Right renal pelvis (tissue), 4 donors: ENCODE results near the gene ESCO1. TPM values are rescaled to one million over a fixed set of nuclear protein-coding genes. Genes with fewer than 3 reads are reported as not detected.
"Not testable (repeated sequence)": the region's sequence is repeated elsewhere in the genome, so short reads cannot be mapped to it uniquely, and the experiment has no call there.

Experiments
- DNase-seq, 4 donors: peaks; one replicate each; pipeline ENCODE4 v3.0.0-alpha.2; 2013; ENCODE audit warnings: low read depth in 4 of 4, low spot score in 3 of 4, missing footprints in 1 of 4
- polyA plus RNA-seq, 4 donors: library from polyadenylated mRNA; unstranded; fragments of 120-200 nt; gene quantifications; one replicate each; pipeline ENCODE4 v1.2.1, GENCODE V29; 2013; ENCODE audit not compliant: insufficient read length in 4 of 4

Gene ESCO1
- polyA plus RNA-seq, 4 donors, result 26.8 to 32.9 (median 31.1) TPM

DNA sequence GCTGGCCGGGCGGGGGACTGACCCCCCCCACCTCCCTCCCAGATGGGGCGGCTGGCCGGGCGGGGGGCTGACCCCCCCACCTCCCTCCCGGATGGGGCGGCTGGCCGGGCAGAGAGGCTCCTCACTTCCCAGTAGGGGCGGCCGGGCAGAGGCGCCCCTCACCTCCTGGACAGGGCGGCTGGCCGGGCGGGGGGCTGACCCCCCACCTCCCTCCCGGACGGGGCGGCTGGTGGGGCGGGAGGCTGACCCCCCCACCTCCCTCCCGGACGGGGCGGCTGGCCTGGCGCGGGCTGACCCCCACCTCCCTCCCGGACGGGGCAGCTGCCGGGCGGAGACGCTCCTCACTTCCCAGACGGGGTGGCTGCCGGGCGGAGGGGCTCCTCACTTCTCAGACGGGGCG is 8.1 kb downstream of the ESCO1 start:
- not testable (repeated sequence) for DNase-seq

DNA sequence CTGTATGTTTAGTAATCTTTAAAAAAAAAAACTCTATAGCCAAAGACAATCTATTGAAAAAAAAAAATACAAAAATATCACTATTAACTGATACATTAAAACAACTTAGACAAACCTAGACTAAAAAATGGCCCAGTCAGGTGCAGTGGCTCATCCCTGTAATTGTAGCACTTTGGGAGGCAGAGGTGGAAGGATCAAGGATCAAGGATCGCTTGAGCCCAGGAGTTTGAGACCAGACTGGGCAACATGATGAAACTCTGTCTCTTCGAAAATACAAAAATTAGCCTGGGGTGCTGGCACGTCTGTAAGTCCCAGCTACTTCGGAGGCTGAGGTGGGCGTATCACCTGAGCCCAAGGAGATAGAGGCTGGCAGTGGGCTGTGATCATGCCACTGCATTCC is 16.1 kb downstream of the ESCO1 start:
- no peak for DNase-seq

DNA sequence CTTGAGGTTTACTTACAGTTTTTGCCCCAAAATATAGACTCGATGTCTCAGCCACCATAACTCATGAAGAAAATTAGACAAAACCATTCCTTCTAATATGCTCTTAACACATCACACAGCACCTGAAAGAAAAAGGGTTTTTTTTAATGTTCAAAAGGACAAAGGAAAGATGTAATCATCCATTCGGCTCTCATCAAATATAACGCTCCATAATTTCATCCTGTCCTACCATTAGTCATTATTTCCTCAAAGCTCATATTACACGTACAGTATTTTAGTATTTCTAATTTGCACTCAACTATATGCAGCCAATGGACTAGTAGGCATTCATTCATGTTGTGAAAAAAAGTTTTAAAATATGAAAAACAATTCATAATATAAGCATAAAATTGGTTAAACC is 24.8 kb downstream of the ESCO1 start:
- DNase-seq, result no peak

DNA sequence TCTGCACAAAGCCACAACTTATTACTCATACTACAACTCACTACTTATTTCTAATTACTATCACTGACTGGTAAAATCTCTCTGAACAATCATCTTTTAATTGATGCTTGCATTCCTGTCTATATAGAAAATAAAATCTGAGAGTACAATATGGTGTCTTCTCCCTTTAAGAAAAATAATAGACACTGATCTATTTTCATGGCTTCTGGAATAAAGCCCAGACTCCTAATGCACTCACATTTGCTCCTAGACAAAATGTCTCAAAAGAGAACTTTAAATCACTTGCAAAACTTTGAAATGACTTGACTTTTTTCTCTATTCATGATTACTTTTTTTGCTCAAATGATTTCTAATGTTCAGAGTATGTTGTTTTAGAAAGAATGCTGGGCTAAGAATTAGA is 28.7 kb downstream of the ESCO1 start:
- no peak for DNase-seq

DNA sequence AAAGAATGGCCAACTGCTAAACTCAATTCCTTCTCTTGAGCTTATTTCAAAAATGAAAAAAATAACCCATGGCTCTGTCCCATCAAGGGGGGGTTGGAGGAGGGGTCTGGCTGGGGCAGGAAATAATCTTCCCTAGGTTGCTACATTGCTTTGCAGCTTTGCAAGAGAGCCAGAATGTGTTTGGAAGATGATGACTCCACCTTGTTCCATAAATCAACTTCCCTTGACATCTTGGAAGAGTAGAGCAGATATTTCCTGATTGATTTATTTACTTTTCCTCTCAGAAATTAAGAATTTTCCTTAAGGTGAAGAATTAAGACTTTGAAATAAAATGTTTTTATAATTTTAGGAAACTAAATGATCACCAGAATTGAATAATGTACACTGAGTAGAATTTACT is 41.3 kb downstream of the ESCO1 start:
- DNase-seq, result no peak

DNA sequence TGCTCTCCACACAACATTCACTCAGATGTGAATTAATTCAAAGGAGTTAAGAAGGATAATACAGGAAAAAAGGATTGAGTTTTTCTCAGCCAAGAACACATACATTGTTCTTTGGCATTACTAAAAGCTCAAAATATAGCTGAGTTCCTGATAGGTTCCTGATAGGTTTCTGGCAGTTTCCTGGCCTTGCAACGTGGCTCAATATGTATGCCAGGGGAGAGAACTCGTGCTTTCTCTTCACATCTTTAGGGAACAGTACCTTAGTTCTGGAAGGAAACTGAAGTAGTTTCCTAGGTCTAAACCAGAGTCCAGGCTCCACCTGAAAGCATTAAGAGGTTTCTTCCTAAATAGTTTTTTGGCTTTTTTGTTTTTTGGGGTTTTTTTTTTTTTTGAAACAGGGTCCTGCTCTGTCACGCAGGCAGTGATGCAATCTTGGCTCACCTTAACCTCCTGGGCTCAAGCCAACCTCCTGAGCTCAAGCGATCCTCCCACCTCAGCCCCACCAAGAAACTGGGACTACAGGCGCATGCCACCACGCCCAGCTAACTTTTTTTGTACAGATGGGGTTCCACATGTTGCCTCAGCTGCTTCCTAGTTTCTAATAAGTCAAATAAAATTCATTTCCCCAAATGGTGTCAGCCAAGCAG is 42.8 kb downstream of the ESCO1 start:
- DNase-seq, result no peak

DNA sequence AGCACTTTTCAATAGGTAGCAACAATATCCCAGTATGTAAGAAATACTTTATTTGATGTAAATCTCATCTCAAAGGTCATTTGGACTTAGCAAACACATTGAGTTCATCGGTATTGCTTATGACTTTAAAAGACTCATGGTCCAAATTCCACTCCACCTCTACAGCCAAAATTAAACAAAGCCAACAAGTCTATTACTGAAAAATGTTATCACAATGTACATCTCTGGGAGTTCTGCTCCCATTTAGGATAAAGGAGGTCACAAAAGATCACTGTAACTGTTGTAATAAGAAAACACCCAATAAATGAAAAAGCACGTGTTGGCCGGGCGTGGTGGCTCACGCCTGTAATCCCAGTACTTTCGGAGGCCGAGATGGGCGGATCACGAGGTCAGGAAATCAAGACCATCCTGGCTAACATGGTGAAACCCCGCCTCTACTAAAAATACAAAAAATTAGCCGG is 50.0 kb downstream of the ESCO1 start:
- no peak for DNase-seq

DNA sequence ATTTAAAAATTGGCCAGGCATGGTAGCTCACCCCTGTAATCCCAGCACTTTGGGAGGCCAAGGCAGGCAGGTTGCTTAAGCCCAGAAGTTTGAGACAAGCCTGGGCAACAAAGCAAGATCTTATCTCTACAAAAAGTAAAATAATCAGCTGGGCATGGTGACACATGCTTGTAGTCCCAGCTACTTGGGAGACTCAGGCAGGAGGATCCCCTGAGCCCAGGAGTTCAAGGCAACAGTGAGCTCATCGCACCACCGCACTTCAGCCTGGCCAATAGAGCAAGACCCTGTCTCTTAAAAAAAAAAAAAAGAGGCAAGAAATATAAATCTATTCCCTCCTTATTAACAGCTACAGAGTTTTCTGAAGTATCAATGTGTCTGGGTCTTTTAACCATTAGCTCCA is 51.9 kb downstream of the ESCO1 start:
- DNase-seq, result no peak

DNA sequence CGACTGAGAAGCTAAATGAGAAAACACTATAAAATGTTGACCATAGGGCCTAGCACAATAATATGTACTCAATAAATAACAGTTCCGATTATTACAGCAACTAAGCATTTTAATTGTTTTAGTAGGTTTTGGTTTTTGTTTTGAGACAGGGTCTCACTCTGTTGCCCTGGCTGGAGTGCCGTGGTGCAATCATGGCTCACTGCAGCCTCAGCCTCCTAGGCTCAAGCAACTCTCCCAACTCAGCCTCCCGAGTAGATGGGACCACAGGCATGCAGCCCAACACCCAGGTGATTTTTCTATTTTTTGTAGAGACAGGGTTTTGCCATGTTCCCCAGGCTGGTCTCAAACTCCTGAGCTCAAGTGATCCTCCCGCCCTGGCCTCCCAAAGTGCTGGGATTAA is 54.1 kb downstream of the ESCO1 start:
- no peak for DNase-seq

DNA sequence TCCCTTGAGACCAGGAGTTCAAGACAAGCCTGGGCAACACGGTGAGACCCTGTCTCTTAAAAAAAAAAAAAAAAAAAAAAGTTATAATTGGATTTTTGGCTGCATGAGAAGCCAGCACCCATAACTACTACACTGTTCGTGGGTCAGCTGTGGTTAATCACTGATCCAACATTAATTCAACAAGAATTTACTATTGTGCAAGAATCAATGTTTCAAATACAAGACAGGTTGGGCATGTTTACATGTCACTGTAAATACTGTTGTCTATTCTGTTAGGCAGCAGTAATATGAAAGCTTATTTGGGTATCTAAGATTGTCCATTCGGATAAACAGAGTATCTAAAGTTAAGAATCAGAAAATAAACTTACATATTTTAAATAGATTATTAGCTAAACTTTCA is 62.3 kb downstream of the ESCO1 start:
- no peak for DNase-seq

DNA sequence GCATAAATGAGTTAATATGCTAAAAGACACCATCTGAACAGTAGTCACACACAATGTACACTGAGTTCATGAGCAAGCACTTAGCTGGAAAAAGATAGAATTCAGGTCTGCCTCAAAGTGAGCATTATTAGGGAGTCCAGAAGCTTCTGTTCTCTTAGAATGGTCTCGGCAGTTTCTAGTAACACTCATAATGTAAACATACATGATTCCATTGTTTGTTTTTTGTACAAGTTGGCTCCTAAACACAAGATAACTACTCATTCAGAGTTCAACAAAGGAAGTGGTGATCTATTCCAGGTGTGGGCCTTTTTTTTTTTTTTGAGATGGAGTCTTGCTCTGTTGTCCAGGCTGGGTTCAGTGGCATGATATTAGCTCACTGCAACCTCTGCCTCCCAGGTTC is 66.2 kb downstream of the ESCO1 start:
- no peak for DNase-seq

DNA sequence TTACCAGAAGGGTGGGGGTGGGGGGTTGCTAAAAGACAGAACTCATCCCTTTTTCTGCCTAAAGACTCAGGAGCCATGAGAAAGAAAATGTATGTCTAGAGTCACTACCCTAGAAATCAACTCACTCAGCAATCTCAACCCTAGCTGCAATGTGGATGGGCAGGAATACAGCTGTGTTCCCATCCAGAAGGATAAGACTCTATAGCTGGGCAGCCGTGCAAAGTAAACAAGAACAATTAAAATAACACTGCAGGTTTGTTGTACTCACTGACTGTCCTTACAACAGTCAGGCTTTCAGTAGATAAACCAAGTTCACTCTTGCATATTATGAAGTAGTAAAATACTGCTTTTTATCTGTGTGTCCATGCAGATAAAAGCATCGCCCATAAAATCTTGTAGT is 74.0 kb downstream of the ESCO1 start:
- DNase-seq, result no peak

DNA sequence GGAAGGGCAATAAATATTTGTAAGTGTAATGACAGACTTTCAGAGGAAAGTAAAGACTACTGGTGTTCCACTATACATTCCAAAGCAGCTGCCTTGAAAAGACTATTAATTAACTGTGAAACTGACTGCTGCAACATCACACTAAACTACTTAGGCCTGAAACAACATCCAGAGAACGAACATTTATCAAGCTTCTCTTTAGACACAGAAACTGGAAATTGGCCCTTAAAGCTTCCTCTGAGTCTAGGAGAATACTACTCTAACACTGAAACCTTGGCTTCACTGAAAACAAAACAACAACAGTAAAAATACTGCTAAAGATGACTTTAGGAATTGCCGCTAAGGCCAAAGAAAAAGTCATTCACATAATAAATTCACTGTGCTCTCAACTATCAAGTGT is 74.6 kb downstream of the ESCO1 start:
- DNase-seq, result peak in 1 of 4 donors; percentile 16

DNA sequence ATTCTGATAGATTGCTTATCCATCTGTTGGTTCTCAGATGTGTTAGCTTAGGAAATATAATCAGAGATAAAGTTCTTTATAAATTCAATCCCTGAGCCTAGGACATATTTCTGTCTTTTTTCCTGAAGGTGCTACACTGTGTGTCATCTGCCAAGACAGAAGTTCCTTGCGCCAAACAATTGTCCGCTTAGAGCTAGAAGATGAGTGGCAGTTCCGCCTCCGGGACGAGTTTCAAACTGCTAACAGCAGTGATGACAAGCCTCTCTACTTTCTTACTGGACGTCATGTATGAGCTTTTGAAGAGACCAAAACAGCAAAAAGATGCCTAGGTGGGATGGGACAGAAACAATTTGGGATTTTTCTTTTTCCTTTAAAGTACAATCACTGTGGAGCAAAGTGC is 78.0 kb downstream of the ESCO1 start:
- no peak for DNase-seq

DNA sequence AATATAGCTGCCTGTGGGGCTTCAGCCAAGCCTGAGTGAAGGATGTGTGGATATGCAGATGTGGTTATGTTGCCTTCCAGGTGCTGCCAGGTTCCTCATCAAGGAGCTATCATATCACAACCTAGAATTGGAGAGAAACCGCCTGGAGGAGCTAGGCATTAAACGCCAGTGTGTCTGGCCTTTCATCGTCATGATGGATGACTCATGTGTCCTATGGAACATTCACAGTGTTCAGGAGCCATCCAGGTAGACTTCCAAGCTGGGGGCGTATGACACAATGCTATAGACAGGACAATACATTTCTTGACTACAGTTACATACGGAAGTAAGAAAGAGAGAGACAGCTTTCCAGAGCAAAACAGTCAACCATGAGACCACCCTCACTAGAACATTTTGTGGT is 86.8 kb downstream of the ESCO1 start:
- no peak for DNase-seq

DNA sequence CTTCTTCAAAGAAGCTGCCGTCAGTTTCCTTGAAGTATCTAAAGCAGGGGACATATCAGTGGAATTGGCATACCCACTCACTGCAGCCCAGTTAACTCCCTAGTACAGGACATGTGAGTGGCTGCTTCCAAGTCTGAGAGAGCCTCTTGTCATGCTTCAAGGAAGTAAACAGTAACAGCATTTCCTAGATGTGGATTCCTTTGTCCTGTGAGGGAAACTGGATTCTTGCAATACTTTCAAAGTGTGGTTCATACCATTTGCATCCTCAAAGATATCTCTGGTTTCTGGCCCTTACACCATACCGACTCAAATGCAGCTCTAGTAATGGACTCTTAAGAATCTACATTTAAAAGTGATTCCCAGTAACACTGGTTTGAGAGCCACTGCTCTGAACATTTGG is 87.2 kb downstream of the ESCO1 start:
- no peak for DNase-seq

DNA sequence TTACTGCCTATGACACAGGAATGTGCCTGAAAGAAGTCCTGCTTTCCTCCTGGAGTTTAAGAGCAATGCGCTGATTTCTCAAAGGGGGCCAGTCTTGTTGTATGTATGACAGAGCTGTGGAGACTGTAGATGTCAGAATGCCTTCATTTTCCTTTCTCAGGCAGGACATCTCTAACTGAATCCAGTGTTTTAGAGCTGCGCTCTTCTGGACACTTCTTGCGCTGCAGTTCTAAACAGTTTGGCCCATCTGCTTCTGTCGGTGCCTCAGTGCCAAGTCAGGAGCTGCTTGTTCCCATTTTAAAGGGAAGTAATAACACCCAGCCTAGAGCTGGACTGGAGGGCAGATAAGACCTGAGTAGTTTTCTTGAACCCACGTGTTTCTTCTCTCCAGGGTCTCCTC is 91.4 kb downstream of the ESCO1 start:
- DNase-seq, result no peak

DNA sequence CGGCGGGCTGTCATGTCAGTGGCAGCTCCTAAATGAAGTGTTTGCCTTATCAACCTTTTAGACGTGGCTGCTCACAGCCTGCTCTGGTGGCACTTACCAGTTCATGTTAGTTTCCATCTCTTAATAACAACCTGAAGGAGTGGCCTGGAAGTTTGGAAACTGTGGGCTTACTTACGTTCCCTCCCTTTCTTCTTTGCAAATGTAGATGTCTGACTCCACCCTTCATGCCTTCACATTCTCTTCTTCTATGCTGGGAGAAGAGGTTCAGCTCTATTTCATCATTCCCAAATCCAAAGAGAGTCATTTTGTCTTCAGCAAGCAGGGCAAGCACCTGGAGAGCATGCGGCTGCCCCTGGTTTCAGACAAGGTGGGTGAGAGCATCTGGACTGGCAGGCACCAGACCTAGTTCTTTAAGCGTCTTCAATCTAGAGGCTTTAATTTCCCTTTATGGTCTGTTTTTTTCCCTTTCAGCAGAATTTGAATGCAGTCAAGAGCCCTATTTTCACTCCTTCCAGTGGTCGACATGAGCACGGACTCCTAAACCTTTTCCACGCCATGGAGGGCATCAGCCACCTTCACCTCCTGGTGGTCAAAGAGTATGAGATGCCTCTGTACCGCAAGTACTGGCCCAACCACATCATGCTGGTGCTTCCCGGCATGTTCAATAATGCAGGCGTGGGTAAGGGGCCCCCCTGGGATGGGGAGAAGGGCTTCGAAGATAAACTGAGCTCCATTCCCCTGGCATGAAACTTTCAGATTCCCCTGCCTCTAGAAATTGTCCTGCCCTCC is 92.4 kb downstream of the ESCO1 start:
- no peak for DNase-seq

DNA sequence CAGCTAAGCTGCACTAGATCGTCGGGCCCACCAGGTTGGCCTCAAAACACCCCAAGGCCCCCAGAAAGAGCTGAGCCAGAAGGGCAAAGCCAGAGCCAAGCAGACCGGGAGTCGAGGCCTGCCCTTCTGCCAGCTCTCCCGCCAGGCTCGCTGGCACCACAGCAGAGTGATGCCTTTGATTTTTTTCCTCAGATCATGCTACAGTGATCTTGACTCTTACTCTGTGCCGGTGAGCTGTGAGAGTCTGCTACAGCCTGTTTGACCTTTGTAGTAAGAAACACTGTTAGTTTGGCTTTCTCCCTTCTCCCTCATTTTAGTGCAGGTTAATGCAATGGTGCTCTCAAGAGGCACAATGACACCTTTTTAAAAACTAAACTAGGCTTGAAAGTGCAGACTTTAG is 97.8 kb downstream of the ESCO1 start:
- no peak for DNase-seq

DNA sequence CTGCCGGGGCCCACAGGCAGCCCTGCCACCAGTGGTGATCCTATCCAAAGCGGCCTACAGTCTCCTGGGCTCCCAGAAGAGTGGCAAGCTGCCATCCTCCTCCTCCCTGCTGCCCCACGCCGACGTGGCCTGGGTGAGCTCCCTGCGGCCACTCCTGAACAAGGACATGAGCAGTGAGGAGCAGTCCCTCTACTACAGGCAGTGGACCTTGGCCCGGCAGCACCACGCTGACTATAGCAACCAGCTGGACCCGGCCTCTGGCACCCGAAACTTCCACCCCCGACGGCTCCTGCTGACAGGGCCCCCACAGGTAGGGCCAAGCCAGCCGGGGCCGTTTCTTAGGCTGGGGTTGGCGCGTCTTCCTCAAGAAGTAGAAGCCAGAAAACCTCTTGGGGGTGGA is 100.5 kb downstream of the ESCO1 start:
- no peak for DNase-seq

DNA sequence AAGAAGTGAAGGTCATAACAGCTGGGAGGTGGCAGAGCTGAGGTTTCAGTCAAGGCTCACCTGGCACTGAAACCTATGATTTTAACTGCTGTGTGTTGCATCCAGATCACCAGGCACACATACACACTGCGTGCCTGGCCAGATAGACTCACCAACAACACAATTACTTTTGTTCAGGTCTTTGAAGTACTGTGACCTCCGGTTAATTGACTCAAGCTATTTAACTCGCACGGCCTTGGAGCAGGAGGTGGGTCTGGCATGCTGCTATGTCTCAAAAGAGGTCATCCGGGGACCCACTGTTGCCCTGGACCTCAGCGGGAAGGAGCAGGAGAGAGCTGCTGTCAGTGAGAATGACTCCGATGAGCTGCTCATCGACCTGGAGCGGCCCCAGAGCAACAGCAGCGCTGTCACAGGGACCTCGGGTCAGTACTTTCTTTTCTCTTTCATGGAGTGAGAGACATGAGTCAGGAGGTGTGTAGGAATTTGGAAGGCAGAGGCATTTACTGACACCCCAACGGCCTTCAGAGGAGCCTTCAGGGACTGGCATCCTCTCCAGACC is 104.1 kb downstream of the ESCO1 start:
- no peak for DNase-seq

DNA sequence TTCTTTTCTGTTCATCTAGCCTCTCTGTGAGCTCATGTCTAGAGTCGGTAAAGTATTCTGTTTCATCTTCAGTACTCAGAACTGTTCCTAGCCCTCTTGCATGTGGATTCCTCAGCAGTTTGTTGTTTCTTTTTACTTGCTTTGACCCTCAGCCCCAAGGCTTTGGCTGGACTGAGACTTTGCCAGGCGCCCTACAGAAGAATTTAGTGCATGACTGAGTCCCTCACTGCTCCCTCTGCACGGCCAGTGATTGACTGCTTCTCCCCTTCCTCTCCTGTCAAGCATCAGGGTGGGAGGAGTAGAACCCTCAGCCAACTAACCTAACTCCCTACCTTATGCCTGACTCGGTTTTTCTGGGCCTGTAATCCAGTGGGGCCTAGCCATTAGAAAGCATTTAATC is 109.8 kb downstream of the ESCO1 start:
- no peak for DNase-seq
